HuH-7 (cell line): ENCODE measurements around the gene UBE2E1.
"Not testable (repeated sequence)": the region's sequence is repeated elsewhere in the genome, so short reads cannot be mapped to it uniquely, and the experiment has no call there.

ENCODE experiments used
- DNase-seq: peaks from one replicate; pipeline ENCODE4 v3.0.0; 2011; ENCODE audit warnings: low spot score

The UBE2E1 gene

GRCh38 chr3:23849462-23849861 is 43.7 kb downstream of the UBE2E1 start:
- not testable (repeated sequence) for DNase-seq

GRCh38 chr3:23856286-23856685 is 50.5 kb downstream of the UBE2E1 start:
- DNase-seq, result no peak

GRCh38 chr3:23859012-23859743 is 53.4 kb downstream of the UBE2E1 start:
- no peak for DNase-seq

GRCh38 chr3:23859839-23860382 is 54.2 kb downstream of the UBE2E1 start:
- no peak for DNase-seq

GRCh38 chr3:23861689-23862088 is 55.9 kb downstream of the UBE2E1 start:
- no peak for DNase-seq

GRCh38 chr3:23863060-23863459 is 57.3 kb downstream of the UBE2E1 start:
- no peak for DNase-seq

- no peak for DNase-seq
Measured at GRCh38 chr3:23864931-23865330, 59.2 kb downstream of the UBE2E1 start.

GRCh38 chr3:23865595-23866396 is 60.0 kb downstream of the UBE2E1 start:
- peak; percentile 92 for DNase-seq

GRCh38 chr3:23867400-23867799 is 61.6 kb downstream of the UBE2E1 start:
- no peak for DNase-seq

- no peak for DNase-seq
Measured at GRCh38 chr3:23867838-23868237, 62.1 kb downstream of the UBE2E1 start.

GRCh38 chr3:23869977-23870662 is 64.4 kb downstream of the UBE2E1 start:
- no peak for DNase-seq

- not testable (repeated sequence) for DNase-seq
Measured at GRCh38 chr3:23870663-23871043, 64.9 kb downstream of the UBE2E1 start.

- not testable (repeated sequence) for DNase-seq
Measured at GRCh38 chr3:23871361-23871760, 65.6 kb downstream of the UBE2E1 start.

GRCh38 chr3:23872330-23872729 is 66.6 kb downstream of the UBE2E1 start:
- no peak for DNase-seq

GRCh38 chr3:23873941-23874340 is 68.2 kb downstream of the UBE2E1 start:
- DNase-seq, result no peak

- no peak for DNase-seq
Measured at GRCh38 chr3:23874359-23875112, 68.8 kb downstream of the UBE2E1 start.

- no peak for DNase-seq
Measured at GRCh38 chr3:23875113-23875725, 69.5 kb downstream of the UBE2E1 start.

GRCh38 chr3:23876923-23877322 is 71.2 kb downstream of the UBE2E1 start:
- DNase-seq, result no peak

- DNase-seq, result no peak
Measured at GRCh38 chr3:23877329-23877980, 71.7 kb downstream of the UBE2E1 start.

GRCh38 chr3:23879485-23879884 is 73.7 kb downstream of the UBE2E1 start:
- DNase-seq, result no peak
